Activated CD8-positive, alpha-beta memory T cell treated with anti-CD3 and anti-CD28 coated beads for 24 hours (primary cell): ENCODE data around the gene DPYSL4.

Experiments used
- DNase-seq: peaks from one replicate; pipeline ENCODE4 v3.0.0-alpha.2; 2020

Gene DPYSL4

DNA sequence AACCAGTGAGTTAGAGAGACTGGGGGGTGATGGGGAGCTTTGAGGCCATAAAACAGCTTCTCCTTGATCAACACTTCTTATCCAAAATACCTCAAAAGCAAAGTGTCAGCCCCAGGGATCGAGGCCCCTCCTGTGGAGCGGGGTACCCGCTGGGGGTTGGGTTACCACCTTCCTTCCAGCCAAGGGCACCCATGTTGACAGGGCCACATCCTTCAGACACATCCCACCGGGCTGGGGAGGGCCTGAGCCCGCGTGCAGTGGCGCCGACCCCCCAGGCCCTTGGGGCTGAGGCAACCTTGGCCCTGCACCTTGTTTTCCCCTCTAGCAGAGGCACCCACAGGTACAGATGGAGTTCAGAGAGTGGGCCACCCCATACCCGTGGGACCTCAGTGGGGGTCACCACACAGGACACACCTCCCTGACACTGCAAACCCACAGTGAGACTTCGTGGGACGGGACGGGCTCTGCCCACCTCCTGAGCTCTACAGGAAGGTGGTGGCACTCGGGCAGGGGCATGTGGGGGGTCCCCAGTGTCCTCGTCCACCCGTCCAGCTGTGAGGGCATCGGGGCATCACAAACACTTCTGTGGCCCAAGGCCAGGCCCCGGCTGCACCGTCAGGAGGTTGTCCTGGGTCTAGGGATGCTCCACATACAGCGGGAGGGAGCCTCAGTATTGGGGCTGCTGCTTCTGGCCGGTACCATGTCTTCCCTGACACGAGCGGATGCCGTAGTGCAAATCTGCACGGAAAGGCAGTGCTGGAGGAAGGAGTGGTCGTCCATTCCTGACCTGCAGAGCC, 10.7 kb downstream of the DPYSL4 start:
- no peak for DNase-seq

DNA sequence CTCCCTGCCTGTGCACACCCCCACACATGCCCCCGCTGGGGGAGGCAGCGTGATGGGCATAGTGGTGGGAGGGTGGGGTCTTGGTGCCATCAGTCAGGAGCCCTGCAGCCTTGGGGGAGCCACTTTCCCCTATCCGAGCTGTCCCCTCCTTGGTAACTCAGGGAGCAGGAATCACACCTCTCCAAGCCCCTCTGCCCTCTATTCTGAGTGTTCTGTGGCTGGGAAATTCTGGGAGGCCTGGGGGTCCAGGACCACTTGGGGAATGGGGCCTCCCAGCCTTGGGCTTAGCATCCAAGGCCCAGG, 11.3 kb downstream of the DPYSL4 start:
- no peak for DNase-seq

DNA sequence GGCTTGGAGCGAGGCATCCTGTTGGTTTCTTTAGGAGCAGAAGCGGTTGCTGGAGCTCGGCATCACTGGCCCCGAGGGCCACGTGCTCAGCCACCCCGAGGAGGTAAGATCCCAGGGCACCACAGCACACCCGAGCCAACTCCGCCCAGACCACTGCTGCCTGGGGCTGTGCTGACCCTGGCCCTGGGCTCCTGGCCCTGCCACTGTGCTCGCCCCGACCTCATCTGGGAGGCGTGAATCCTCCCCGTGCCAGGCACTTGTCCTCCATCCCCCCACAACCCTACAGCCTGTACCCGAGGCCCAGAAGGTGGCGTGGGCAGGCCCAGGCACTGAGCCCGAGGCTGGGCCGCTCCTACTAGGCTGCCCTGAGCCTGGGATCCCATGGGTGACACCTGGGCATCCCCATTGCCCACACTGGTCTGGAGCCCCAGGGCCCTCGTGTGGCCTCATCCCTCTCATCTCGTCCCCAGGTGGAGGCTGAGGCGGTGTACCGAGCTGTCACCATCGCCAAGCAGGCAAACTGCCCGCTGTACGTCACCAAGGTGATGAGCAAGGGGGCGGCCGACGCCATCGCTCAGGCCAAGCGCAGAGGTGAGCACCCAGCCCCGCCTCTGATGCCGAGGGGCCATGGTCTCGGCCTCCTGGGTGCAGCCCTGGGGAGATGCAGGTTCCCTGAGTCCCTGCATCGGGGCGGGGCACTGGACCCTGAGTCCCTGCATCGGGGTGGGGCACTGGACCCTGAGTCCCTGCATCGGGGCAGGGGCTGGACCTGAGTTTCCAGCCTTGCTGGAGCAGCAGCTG, 11.8 kb downstream of the DPYSL4 start:
- DNase-seq: no peak

DNA sequence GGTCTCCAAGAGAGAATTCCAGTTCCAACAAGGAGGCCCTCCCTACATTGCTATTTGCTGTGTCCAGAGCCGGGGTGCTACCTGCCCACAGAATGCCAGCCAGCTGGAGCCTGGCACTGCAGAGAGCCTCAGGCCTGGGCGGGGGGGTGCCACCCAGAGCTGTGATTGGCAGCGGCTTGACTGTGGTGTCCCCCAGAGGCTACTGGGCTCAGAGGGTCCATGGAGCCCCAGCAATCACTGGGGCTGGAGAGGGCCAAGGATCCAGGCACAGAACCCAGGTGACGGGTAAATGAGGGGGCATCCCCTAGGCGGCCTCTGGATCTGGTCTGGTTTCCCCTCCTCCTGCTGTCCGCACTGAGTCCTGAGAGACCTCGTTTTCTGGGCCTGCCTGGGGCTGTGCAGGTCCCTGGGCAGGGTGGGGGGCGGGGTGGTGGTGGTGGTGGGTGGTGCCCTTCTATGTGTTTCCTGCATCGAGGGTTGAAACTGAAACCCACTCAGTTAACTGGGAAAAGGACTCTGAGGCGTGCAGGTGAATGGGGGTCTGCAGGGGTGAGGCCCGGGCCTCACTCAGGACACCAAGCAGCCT, 12.6 kb downstream of the DPYSL4 start:
- no peak for DNase-seq

DNA sequence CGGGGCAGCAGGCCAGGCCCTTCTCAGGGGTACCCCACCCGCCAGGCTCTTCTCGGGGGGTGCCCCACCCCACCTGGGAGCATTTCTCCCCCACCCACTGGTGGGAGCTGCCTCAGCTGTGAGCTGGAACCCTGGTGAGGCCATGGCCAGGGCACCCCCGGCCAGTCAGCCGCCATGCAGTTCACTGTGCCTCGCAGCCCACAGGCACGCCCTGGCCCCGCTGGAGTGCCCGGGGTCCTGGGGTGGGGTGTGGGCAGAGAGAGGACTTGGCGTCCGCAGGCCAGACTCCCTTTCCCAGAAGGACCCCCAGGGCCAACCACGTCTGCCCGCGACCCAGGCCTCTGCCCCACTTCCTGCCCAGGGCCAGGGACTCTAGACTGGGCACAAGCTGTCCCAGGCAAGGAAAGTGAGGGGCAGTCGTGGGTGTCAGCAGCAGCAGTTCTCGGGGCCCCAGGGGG, 13.1 kb downstream of the DPYSL4 start:
- no peak for DNase-seq

DNA sequence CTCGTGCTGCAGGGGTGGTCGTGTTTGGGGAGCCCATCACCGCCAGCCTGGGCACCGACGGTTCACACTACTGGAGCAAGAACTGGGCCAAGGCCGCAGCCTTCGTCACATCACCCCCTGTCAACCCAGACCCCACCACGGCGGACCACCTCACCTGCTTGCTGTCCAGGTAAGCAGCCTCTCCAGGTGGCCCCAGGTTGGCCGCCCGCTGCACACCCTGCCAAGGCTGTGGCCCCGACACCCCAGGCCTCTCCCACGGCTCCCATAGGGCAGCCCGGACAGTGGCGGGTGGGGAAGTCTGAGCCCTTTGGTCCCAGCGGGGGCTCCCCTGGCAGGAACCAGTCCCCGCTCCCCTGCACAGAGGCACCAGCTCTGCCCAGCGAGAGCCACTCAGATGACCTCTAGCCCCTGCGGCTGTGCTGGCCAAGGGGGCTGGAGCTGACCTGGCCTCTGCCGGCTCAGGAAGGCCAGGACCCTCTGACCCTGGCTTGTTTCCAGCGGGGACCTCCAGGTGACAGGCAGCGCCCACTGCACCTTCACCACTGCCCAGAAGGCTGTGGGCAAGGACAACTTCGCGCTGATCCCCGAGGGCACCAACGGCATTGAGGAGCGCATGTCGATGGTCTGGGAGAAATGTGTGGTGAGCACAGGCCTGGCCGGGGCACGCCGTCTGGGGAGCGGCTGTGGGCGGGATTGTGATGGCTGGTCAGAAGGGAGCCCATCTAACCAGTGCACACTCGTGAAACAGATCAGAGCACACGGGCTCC, 13.8 kb downstream of the DPYSL4 start:
- no peak for DNase-seq

DNA sequence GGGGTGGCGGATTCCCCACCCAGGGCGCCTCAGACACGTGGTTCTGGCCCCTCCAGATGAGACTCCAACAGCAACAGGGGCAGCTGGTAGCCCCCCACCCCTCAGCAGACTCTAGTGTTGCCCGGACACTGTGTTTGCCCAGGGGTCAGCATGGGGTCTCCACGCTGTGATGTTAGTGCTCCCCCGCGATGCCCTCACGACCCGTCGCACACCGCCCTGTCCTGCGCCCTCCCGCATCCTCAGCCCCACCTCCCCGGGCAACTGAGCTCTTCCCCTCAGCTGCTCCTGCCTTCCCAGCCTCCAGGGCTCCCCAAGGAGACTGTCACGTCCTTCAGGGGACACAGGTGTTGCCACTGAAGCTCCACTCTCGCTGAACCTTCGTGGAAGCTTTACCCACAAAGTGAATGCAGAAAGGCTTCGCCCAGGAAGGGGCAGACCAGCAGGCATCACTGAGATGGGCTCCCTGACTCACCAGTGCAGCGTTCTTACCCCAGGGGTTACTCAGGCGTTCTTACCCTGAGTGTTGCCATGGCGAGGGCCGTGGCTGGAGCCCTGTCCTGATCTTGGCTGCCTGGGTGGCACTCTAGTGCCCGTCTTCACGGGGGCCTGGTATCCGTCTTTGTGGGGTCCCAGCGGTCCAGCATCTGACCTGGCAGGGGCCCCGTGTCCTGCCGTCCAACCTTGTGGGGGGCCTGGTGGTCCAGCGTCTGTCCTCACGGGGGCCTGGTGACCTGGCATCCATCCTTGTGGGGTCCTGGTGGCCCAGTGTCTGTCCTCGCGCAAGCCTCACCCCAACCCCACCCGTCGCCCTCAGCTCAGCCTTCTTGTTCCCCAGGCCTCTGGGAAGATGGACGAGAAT, 14.6 kb downstream of the DPYSL4 start:
- no peak for DNase-seq

DNA sequence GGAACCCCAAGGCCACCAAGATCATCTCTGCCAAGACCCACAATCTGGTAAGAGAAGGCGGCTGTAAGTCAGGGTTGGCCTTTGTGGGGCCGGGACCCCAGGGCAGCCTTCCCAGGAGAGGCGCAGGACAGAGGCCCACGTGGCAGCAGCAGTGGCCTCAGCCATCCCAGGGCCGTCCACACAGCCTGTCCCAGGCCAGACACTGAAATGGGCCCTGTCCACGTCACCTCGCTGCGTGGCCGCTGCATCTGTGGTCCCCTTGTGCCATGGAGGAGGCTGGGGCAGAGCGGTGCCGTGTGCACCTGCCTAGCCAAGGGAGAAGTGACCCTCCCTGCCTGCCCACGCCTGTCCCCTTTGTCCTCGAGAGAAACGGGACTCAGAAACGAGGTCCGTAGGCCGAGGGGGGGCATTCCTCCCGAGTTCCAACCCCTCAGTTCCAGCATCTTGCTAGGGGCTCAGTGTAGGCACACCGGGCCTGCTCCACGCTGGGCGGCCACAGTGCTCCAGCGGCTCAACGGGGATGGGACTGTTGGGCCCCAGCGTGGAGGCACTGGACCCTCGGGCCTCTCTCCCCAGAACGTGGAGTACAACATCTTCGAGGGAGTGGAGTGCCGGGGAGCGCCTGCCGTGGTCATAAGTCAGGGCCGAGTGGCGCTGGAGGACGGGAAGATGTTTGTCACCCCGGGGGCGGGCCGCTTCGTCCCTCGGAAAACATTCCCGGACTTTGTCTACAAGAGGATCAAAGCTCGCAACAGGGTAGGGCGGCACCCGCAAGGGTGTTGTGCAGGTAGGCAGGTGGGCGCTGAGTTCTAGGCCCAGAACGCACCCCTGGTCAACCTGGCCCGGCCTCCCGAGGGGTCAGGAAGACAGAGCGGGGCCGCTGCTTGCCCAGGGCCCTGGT, 15.6 kb downstream of the DPYSL4 start:
- DNase-seq: no peak

DNA sequence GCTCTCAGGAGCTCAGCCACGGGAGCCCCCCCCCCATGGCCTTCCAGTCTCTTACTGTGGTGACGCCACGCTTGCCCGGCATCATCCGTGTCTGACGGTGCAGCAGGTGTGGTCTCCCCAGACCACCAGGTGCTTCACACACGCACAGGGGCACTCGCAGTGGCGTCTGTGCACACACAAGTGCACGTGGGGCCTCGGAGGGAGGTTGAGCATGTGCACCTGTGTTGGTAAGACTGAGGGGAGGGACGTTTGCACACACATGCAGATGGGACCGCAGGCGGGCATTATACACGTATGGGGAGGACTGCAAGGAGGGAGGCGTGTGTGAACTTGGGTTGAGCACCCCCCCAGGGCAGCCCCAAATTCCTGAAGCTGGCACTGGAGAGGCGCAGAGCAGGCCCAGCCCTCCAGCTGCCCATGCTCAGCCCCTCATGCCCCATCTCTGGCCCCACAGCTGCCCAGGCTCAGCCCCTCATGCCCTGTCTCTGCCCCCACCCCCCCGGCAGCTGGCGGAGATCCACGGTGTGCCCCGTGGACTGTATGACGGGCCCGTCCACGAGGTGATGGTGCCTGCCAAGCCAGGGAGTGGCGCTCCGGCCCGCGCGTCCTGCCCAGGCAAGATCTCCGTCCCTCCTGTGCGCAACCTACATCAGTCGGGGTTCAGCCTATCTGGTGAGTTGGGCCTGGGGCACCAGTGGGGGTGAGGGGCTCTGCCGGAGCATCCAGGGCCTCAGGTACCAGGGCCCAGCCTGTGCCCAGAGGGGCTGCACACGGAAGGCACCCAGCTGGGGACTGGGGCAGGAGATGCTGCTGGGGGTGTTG, 16.7 kb downstream of the DPYSL4 start:
- no peak for DNase-seq

DNA sequence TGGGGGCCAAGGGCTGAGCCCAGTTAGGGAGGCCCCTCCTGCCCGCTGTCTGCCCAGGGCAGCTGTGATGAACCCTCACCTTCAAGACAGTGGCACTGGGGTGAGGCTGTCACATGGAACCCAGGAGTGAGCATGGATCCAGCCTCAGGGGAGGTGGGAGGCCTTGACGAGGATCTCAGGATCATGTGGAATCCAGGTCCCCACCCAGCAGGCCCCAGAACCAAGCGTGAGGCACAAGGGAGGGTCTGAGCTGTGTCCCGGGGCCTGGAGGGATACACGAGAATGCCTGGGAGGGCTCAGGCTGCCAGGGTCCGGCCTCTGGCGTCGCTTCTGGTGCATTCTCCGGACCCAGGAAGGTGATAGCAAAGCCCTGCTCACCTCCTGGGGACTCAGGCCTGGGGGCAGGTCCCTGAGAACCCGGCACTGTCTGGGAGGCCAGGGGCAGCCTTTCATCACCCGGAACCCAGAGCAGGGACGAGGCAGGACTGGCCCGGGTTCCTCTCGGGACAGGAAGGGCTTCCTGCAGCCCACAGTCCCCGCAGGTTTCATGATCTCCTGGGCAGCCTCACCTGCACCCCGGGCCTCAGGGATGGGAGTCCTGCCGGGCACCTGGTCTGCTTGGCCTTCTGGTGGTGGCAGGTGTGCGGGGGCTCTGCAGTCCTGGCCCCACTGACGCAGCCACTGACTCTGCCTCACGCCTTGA, 17.5 kb downstream of the DPYSL4 start:
- DNase-seq: no peak

DNA sequence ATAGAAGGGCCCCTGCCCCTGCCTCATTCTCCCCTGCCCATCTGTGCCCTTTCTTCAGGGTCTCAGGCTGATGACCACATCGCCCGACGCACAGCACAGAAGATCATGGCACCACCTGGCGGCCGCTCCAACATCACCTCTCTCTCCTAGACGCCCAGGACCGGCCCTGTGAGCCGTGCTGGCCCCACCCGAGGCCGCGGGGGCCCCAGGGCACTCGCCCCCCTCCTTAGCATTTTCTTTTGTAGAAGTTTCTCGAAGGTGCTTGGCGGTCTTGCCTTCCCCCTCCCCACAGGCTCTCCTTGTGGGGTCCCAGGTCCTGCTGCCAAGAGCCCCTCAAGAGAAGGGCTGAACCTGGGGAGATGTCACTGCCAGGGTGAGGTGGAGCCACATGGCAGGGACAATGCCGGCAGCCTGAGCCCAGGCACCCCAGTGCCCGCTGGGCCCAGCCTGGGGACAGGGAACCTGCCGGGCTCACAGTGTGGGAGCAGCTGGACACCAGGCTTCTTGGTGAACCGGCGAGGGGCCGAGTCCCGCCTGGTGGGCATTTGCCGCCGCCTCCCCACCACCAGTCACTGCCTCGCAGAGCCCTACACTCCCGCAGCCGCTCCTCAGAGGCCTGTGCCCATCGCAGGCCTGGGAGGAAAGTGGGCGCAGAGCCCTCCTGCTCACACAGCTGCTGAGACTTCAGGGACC, 18.2 kb downstream of the DPYSL4 start:
- no peak for DNase-seq

DNA sequence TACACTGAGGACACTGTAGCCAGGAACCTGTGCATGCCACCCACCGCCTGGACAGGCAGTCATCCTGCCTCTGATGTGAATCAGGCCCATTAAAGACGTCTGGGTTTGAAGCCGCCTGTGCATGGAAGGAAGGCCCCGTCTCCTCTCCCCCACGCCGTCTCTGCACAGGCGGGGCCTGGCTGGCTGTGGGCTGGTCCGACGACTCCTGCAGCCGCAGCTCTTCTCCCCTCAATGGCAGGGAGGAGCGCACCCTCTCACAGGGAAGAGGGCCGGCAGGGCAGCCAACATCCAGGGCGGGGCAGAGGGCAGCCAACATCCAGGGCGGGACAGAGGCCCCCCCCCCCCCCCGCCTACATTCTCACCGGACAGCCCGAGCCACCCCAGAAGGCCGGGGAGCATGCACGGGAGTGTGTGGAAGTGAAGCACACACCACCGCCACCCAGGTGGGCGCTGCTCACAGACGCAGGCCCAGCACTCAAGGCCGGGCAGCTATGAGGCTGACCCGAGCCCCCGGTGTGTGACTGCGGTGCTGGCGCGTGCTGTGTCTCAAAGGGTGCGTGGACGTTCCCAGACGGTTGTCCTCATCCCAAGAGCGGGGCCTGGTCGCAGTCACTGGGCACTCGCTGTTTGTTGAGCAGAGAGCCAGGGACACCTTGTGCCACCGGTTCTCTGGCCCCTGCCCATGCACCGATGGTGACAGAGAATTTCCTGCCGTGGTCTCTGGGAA, 19.1 kb downstream of the DPYSL4 start:
- DNase-seq: no peak

DNA sequence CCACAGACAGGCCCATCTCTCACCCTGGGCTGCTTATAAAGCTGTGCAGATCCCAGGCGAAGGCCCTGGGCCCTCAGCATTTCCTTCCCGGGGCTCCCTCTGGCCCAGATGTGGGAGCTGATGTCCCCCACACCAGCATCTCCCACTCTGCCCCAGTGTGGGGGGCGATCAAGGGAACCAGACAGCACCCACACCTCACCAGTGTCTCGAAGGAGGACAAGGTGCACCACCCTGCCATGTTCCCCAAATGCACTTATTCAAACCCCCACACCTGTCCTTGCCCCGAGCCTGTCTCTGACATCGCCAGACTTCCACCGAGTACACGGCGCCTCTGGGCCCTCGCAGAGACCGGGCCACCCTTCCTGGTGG, 19.6 kb downstream of the DPYSL4 start:
- no peak for DNase-seq

DNA sequence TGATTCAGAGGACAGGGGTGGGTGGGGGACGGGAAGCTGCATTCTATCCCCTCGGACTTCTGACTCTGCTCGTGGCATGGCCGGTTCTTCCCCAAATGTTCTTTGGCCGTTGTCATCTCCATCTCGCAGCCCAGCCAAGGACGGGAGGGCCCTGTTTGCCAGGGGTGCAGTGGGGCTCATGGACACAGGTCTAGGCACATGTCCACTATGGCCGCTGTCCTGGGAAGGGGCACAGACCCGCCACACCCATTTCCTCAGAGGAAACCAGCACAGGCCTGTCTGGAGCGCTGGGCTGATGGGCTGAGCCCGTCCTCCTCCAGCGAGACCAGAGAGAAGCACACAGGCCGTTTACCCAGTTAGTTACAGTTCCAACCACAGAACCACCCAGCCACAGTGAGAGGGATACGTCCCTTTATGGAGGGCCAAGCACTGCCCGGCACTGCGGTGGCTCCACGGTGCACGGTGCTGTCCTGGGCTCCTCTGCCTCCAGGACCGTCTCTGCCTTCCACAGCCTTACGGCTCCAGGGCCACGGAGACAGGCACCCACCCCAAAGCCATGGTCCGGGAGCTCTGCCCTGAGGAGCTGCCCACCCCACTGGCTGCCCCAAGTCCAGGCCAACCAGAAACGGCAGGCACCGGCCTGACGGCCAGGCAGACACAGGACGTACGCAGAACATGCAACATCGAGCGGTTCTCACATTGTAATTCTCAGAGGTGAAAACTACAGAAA, 20.2 kb downstream of the DPYSL4 start:
- no peak for DNase-seq

DNA sequence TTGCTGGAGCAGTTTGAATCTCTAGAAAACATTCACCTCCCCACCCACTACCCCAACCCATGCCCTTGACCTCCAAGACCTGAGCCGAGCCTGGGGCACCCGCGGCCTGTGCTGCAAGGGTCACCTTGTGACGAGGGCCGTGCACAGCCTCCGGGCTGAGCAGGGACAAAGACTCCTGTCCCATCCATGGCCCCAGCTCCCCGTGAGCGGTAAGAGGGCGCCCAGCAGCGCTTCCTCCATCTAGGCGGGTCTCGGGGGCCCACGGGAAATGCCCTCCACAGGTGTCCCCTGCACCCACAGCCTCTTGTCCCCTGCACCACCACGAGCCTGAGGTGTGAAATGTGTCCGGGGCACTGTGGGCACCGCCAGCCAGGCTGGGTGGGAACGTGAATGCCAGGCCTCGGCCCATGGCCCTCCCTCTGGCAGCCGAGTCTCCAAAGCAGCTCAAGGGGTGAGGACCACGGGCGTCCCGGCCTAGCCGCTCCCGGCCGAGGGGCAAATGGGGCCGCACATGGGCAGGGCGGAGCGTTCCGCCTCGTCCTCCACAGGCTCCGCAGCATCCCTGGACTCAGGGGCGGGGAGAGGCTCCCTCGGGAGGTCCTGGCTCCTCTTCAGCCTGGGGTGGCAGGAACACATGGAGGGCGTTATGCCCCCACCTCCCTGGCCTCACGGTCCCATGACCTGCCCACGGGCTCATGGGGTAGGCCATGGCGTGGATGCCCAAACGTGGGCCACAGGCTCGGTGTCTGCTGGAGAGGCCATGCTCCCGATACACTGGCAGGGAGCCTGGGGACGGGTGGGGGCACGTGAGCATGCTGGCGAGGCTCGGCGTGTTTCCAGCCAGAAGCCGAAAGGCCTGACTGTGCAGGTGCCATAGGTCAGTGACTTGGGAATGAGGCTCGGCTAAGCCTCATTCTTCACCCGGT, 21.1 kb downstream of the DPYSL4 start:
- DNase-seq: no peak

DNA sequence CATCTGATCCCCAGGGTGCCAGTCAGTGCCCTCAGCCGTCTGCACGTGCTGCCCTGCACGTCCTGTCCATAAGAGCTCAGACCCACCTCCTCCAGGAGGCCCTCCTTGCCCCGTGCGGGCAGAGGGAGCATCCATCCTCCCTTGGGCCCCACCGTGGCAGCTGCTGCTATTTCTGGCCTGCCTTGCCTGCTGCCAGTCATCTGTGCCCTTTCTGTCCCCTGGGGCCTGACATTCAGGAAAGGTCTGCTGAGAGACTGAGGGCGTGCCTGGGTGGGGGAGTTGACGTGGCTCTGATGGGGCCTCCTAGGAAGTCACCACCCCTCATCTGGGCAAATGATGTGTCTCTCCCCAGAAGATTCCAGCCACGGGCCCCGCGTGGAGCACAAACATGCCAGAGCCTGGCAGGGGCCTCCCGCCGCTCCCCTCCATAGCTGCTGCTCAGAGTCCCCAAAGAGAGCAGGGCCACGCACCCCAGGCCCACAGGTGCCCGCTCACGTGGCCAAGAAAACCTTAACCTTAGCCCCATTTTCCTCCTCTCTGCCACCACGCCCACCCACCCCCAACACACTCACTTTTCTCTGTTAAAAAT, 21.8 kb downstream of the DPYSL4 start:
- no peak for DNase-seq
